Measurements from ENCODE around the gene CCDC148.

The CCDC148 gene

DNA sequence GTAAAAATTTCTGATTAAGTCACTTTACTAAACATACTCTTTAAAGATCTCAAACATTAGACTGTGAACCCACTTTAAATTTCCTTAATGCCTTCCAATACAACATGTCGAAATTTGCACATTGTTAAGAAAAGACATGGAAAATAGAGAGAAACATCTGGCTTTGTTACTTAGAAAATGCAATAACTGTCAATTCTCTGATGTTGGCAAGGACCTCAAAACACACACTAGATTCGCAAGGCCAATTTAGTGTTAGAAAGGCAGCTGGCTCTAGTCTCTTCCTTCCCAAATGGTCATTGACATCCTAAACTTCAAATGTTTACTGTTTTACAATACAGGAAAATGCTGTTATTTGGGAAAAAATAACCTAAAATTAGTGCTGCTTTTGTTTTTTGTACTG lies 244.3 kb downstream of the CCDC148 start:
- DNase-seq (ENCODE audit: low read depth), result no peak

DNA sequence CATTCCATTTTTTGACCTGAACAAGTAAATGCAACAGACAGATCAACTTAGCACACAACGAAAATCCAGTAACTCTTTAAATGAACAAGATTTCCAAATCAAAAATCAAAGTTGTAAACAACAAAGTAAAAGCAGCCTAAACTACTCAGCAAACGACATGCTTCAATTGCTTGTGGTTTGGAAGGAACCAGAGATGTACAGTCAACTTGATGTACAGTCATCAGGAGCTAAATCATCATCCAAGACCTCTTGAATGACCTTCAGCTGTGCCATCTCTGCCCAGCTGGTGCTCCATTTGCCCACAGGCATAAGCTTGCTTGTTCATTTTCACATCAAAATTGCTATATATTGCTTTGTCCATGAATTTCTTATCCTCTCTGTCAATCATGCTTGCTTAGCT lies 245.1 kb downstream of the CCDC148 start:
- DNase-seq (ENCODE audit: low read depth), result no peak

DNA sequence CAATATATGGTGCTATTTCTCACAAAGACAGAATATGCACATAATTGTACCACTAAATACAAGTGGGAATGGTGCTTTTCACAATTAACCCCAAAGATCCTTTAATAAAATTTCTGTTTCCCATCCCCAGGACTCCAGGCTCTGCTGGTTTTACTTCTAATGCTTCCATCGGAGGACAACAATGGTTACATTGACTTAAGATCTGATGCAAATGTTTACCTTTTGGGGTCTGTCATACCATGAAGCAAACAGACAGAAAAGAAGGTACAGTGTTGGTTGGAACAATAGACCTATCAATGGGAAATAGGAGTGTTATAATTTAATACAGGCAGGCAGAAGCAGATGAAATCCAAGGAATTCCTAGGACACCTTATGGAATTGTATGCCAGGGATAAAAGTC lies 249.2 kb downstream of the CCDC148 start:
- DNase-seq (ENCODE audit: low read depth), result no peak

DNA sequence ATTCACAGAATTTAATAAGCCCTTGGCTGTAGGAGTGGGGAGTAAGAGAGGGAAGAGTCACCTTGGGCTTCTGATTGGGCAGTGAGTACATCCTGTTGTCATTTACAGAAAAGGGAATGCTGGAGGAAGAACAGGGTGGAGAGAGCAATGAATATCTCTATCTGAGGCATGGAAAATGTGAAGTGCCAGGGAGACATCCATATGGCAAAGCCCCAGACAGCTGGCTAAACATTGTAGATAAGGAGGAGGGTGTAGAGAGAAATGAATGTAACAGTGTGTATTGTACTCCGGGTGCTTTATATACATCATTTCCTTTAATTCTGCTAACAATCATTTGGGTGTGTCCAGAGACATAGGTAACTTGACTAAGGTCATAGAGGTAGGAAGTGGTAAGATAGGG lies 251.3 kb downstream of the CCDC148 start:
- DNase-seq (ENCODE audit: low read depth), result no peak

DNA sequence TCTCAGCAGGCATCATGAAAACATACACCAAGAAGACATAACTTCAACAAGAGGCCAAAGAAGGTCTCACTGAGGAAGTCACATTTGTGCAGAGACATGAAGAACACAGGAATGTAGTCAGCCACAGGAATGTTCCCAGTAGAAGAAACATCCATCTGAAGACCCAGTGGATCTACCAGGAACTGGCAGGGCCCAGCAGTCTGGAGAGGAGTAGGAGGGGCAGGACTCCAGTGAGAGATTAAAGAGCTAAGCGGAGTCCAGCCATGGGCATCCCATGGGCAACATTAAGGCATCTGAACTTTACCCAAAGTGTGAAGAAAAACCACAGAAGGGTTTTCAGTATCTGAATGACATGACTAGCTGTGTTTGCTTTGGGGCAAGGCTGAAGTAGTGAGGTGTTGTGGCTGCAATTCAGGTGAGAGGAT lies 251.8 kb downstream of the CCDC148 start:
- DNase-seq (ENCODE audit: low read depth), result no peak

DNA sequence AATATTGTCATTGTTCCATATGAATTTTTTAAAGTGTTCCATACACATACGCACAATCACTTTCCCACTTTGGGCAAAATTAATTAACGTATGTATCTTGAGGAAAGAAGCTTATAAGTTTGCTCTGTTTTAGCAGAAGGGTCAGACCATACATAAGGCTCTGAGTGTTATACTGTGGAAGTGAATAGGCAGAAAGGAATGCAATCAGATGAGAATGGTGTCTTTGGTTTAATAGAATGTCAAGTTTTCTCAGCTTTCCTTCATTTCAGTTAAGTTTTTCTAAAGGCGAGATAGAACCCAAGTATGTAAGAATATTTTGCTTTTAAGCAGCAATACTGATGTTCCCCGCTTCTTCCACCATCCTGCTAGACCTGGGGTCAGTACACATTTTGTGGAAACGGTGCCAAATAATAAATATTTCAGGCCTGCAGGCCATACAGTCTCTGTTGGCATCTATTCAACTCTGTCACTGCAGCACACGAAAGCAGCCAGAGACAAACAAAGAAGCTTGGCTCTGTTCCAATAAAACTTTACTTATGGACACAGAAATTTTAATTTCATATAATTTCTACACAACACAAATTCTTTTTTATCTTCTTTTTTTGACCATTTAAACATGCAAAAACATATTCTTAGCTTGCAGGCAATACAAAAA lies 254.3 kb downstream of the CCDC148 start:
- no peak for DNase-seq (ENCODE audit: low read depth)

DNA sequence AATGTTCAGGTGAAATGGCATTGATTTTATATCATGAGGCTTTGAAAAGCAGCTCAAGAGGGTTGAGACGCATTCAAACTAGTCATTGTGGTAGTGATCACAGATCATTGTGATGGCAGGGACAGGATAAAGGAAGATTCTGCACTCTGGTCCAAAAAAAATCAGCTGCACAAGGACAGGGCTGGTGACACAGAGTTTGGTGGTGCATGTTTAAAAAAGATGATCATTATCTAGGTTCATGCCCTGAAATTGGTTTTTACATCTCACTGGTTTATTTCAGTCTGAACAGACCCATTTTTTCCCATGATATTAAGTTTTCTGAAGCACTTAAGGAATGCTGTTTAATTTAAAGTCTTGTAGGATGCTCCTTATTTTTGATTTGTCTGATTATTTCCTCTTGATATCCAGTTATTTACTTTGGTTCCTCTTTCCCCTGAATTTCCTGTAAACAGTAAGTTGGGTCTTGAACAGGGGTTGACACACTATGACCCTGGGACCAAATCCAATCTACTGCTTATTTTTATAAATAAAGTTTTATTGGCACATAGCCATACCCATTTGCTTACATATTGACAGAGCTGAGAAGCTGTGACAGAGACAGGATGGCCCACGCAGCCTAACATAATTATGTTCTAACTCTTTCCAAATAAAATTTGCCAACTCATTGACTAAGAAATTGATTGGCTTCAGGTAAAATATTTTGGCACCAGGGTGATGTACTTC lies 256.5 kb downstream of the CCDC148 start:
- DNase-seq (ENCODE audit: low read depth), result no peak

DNA sequence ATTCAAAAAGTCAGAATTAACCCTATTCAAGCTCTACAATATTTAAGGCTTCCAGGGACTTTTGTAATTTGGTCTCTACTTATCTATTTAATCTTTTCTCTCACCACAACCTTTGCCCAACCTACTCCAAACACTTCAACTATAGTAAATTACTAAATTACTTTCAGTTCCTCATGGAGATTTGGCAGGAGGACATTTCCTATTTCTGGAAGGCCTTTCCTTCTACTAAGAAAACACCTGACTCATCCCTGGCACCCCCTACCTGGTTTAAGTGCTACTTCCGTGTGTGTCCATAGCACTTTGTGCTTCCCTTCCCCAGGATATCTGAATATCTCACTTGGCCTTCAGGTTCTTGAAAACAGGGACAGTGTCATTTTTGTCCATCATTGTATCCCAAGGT lies 258.6 kb downstream of the CCDC148 start:
- no peak for DNase-seq (ENCODE audit: low read depth)

DNA sequence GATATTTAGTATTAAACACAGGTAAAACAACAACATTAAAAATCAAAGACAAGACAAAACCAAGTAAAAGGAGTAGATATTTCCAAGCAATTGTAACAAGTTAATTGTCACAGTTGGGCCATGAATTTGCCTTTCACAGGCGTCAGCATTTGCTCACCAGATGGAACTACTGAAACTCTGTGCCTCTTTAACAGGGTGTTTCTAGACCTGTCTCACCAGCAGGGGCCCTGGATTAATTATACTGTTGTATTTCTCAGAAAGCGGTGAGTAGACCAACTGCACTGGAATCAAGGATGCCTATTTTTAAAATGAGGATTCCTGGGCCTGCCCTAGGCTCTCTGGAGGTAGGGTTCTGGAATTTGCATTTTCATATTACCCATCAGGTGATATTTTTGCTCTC lies 262.3 kb downstream of the CCDC148 start:
- no peak for DNase-seq (ENCODE audit: low read depth)

DNA sequence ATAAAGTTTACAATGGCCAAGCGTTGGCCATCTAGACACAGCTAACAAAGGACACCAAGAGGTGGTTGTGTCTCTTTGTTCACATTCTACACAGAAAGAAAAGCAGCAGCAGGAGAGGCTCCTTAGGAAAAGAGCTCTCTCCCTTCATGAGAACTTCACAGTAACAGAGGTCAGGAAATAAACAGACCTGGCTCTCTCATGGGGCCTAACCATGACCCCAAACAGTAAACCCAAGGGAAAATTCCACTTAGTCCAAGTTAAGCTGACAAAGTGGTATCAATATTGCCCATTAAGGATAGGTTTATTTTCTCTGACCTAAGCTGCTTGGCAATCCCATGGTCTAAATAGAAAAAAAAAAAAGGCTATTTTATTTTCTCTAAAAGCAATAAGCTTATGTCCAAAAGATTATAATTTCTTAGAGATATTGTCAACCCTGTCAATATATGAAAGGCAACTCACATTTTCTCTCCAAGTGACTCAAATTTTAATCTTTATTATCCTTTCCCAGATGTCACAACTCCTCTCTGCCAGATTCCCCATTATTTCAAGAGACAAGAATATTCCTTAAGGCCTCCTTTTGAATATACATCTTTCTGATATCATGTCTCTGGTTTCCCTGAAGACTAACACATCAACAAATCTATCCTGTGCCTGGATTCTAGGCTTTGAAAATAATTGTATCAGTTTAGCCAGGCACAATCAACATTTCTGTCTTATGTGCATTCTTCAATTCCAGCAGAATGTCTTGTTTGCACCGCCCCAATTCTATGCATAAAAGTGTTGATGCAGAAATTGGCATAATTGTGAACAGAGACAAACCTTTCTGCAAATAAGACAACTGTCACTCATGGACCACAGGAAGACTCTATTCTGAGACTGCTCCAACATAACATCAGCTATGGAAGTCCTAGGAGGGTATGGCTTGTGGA lies 263.8 kb downstream of the CCDC148 start:
- no peak for DNase-seq (ENCODE audit: low read depth)

DNA sequence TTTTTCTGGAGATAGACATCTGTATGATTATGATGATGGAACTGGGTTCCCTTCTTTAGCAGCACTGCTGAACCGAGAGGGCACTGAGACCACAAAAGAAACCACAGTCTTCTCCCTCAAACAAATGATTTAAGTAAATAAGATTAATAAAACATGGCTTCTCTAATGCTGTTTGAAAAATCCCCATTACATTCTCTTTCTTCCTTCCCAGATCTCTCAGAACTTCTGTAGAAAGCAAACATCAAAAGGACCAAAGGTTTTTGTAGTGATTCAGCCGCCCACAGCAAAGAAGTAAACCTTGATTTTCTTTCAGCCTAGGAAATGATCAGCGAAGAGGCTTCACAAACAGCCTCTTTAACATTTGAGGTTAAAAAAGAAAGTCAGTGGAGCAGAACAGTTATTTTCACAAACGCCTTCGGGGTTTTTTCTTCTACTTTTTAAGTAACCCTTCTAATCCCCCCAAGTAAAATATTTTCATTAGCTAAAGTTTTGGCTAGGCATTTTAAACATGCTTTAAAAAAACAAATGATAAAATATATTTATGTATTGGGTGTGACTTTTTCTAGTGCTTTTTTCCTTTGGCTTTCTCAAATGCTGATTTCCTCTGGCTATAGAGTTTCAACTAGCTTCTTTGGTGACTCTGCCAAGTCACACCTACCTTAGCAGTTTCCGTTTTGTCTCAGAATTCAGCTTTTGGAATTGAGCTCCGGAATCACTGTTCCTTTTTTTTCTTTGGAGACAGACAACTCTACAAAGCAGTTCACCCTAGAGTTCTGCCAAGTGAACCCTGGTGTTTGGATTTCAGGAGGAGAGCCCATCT lies 265.3 kb downstream of the CCDC148 start:
- DNase-seq (ENCODE audit: low read depth), result no peak

DNA sequence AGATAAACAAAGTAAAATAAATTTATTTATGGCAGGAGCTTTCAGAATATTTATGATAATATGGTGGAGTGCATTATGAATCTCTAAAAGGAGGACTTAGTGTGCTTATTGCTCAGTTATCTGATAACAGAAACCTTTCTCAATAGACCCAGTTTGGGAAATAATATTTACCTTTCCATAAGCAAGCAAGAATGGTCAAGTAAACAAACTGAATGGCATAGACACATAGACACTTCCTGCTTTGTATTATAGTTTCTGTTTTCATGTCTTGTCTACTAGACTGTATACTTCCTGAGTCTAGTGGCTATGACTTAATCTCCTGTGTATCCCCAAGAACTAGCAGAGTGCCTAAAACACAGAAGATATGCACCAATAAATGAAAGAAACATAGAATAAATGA lies 267.0 kb downstream of the CCDC148 start:
- DNase-seq (ENCODE audit: low read depth), result no peak

DNA sequence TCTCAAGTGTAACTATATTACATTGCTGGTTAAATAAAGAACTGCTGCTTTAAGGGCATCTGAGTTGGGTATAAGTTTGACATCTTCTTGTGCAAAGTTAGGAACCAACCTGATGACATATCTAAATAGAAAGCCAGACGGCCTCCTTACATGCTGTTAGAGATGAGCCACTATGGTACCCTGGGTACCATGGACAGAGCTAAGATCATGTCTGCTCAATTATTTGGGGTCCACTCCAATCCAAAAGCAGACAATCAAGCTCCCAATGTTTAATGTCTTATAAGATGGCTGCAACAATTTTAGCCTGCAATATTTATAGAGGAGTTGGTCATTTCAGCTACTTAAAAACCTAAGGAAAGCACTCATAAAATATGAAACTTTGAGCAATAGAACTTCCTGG lies 268.6 kb downstream of the CCDC148 start:
- DNase-seq (ENCODE audit: low read depth), result no peak

DNA sequence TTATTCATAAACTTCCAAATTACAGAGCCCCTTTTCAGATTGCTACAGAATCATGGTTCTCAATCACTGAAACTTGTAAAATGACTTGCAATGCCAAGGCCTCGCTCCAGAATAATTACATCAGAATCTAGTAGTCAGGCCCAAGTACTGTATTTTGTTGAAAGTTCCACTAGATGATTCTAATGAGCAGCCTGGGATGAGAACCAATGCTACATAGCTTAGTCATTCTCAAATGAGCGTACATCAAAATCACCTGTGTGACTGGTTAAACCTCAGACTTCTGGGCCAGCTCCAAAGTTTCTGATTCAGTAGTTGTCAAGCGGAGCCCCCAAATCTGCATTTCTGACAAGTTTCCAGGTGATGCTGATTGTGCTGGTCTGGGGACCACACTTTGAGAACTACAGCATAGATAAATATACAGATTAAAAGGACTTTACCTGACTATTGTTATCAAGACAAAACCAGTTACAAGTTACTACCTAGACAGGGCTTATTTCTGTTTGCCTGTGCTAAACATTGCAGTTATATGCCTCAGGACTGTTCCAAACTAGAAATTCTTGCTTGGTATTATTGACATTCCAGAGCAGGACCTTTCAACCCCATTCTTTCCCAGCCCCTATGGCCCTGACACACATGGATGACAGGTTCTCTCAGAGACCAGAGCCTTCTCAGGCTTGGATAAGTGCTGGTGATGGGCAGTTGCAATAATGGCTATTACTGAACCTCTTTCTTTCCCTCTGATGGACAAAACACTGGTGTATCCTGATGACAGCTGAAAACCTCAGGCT lies 271.8 kb downstream of the CCDC148 start:
- DNase-seq (ENCODE audit: low read depth), result no peak

DNA sequence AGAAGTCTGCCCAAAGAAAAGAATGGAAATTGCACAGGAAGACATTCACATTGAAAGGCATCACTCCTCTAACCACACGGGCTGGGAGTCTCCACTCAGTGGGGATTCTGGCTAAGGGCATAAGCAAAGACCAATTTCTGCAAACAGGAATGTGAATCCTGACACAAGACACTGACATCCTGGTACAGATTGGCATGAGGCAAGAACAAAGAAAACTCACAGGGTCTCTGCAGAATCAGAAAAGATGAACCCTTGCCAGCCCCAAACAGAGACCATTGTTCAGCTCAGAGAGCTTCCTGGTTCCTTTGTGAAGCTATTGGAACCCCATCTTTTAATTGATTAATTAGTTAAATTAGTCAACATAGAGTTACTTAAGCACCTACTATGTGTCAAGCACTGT lies 272.6 kb downstream of the CCDC148 start:
- DNase-seq (ENCODE audit: low read depth), result no peak

DNA sequence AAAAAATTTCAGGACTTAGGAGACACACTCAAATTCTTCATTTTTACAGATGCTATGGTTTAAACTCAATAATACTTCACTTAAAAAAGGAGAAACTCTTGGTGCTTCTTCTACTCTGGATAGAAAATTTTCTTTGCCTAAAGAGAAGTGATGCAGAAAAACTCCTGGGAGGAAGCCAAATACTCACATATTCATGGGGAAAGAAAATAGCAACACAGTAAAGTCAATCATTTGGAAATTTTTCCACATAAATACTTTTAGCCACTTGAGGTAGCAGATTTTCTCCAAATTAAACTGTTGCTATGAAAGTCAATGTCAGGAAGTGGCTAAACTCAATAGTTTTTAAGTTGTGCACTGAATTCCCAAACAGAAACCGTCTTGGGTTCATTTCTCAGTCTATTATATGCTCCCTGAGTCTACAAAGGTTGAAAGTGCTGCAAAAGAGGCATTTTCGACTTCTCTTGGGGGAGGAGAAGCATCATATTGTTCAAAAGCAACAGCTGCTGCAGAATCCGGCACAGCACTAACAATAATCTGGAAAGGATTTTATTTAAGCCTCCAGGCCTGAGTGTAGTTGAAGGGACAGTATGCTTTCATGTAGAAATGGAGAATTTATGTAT lies 273.8 kb downstream of the CCDC148 start:
- no peak for DNase-seq (ENCODE audit: low read depth)

DNA sequence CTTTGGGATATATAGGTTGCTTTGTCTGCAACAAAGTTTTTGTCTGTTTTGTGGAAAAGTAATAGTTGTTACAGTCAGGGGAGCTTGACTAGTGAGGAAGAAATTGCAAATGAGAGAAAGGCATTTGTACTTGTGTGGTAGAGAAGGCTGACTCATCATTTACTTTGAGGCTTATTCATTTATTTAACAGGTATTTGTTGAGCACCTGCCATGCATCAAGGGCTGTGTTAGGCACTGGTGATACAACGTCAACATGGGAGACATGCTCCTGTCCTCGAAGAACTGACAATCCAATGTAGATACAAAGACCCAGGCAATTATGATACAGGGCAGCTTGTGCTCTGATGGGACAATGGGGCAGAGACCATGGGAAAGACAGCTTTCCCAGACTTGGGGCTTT lies 275.4 kb downstream of the CCDC148 start:
- no peak for DNase-seq (ENCODE audit: low read depth)

DNA sequence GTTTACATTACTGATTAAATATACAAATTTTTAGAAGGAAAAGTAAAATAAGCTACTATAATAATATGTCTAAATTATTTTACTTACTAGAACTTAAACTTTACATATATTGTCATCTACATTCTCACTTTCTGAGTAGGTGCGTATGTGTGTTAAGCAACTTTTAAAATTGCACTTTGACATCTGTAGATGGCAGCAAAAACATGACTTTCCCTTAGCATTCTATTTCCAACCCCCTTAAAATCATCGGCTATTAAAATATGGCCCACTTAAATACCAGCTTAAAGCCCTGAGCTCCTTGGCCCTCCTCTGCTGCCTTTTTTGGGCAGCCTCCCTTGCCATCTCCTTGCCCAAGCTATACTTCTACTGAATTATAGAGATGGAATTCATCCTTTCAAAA lies 276.9 kb downstream of the CCDC148 start:
- DNase-seq (ENCODE audit: low read depth), result no peak

DNA sequence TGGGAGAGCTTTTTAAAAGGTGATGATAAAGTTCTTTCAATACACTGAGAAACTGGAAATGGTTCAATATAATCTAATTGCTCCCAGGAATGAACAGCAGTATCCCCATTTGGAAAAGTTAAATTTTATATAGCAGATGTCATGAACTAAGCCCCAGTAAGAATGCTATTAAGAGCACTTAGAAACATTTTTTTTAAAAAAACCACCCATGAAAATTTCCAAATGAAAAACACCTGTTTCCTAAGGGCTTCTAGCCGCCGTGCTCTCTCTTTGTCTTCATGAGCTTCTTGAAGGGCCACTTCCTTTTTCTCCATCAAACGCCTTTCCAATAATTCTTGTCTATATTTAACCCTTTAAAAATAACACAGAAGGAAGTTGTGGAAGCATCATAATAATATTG lies 277.9 kb downstream of the CCDC148 start:
- no peak for DNase-seq (ENCODE audit: low read depth)

DNA sequence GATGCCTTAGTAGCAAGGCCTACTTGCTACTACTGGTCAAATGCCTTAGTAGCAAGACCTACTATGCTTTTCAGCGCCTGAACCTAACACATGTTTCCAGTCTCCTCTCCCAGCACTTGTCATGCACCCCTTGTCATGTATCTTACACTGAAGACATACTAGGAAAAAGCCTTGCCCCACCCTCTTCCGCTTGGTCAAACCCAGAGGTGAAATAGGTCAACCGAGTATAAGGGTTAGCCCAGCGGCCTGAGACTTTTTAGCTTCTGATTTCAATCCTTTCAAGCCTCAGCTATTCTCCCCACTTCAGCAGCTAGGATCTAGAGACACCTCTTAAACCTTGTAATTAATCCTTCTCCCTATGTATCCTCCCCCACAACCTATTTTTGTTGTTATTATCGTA lies 281.6 kb downstream of the CCDC148 start:
- DNase-seq (ENCODE audit: low read depth), result no peak

DNA sequence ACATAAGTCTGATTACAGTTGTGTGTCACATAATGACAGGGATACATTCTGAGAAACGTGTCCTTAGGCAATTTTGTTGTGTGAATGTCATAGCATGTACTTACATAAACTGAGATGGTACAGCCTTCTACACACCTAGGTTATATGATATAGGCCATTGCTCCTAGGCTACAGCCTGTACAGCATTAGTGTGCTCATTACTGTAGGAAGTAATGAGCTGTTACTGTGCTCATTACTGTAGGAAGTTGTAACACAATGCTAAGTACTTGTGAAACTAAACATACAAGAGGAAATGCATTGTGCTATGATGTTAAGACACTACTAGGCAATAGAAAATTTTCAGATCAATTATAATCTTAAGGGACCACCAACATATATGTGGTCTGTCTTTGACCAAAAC lies 282.1 kb downstream of the CCDC148 start:
- no peak for DNase-seq (ENCODE audit: low read depth)

All from stimulated activated CD8-positive, alpha-beta memory T cell treated with anti-CD3 and anti-CD28 coated beads, Interleukin-15, amount 100 ng/mL, for 1 hour (primary cell).